GM10248 (cell line): ENCODE results near the gene NDUFB10.
A peak's percentile ranks its signal among the peaks of the same experiment; 100 is the strongest.

ENCODE experiments used
- CTCF ChIA-PET: fragments of 300-600 bp; sonication (Branson Sonifier 250); formaldehyde crosslinking; extraction: SDS; loops from one replicate; lab custom pipeline; 2021; ENCODE audit warnings: antibody characterized with exemption; lab: Yijun Ruan, JAX
- POLR2A ChIA-PET: fragments of 350-650 bp; sonication (Branson Sonifier 250); formaldehyde crosslinking; extraction: SDS; loops from one replicate; lab custom pipeline; 2020; ENCODE audit warnings: antibody characterized with exemption; lab: Yijun Ruan, JAX
- DNase-seq: peaks from one replicate; pipeline ENCODE4 v3.0.0; 2012; ENCODE audit errors: extremely low spot score
- TF ChIP-seq, protein P1 (sequence below): IDR thresholded peaks from 2 replicates; pipeline ENCODE4 v1.5.1; 2012; ENCODE audit warnings: mild to moderate bottlenecking, low read depth; ENCODE audit errors: extremely low read depth, missing control alignments, control extremely low read depth

The NDUFB10 gene

DNA sequence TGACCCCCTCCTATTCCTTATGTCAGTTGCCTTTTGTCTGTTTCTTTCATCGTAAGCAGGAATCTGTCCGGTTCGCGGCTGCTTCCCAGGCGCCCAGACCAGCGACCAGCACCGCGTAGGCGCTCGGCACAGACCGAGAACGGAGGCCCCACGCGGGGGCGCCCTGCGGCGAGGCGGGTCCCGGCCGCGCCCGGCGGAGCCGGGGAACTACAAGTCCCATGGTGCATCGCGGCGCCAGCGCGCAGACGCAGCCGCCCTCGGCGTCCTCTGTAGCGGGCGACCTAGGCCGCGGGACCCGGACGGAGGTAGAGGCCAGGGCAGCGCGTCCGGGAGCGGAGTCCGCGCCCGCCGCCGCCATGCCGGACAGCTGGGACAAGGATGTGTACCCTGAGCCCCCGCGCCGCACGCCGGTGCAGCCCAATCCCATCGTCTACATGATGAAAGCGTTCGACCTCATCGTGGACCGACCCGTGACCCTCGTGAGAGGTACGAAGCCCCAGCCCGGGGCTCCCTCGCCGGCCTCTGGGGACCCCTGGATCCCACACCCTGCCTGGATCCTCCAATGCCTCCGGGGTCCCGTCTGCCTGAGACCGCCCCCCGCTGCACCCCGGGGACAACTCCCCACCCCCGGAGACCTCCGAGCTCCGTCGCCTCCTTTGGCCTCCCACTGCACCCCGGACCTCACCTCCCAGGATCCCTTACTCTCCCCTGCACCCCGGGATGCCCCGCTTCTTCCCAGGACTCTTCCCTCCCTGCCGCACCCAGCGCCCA lies at the start of gene NDUFB10:
Gene NDUFB10, plus strand, starts transcription at position 270 of the 771 bp plus-strand sequence. Its CDS starts 87 bp downstream, at position 357.
- TF ChIP-seq, protein P1, sequence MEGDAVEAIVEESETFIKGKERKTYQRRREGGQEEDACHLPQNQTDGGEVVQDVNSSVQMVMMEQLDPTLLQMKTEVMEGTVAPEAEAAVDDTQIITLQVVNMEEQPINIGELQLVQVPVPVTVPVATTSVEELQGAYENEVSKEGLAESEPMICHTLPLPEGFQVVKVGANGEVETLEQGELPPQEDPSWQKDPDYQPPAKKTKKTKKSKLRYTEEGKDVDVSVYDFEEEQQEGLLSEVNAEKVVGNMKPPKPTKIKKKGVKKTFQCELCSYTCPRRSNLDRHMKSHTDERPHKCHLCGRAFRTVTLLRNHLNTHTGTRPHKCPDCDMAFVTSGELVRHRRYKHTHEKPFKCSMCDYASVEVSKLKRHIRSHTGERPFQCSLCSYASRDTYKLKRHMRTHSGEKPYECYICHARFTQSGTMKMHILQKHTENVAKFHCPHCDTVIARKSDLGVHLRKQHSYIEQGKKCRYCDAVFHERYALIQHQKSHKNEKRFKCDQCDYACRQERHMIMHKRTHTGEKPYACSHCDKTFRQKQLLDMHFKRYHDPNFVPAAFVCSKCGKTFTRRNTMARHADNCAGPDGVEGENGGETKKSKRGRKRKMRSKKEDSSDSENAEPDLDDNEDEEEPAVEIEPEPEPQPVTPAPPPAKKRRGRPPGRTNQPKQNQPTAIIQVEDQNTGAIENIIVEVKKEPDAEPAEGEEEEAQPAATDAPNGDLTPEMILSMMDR = peak; percentile 84
- CTCF ChIA-PET = interaction anchor here (2.0 kb wide), 1 partner anchor 13 kb away, joined by 5 read pairs; no protein-coding TSS in a partner anchor
- POLR2A ChIA-PET = interaction anchor here (2.2 kb wide), 1 partner anchor 196 kb away, joined by 9 read pairs; the partner anchor contains the start of gene TRAF7
- DNase-seq = peak; percentile 93

- DNase-seq = no peak
- TF ChIP-seq, protein P1 = no peak
- ChIA-PET POLR2A (no interaction called here), CTCF (interaction anchor here (1.3 to 1.4 kb wide), 2 partner anchors 12 to 46 kb away, joined by 3 read pairs; no protein-coding TSS in a partner anchor)
Measured at GRCh38 chr16:1909561-1910231, 49.6 kb upstream of the NDUFB10 start.

- TF ChIP-seq, protein P1 = no peak
- CTCF ChIA-PET = no interaction called here
- POLR2A ChIA-PET = no interaction called here
- DNase-seq = no peak
Measured at GRCh38 chr16:1911467-1912214, 47.7 kb upstream of the NDUFB10 start.

DNA sequence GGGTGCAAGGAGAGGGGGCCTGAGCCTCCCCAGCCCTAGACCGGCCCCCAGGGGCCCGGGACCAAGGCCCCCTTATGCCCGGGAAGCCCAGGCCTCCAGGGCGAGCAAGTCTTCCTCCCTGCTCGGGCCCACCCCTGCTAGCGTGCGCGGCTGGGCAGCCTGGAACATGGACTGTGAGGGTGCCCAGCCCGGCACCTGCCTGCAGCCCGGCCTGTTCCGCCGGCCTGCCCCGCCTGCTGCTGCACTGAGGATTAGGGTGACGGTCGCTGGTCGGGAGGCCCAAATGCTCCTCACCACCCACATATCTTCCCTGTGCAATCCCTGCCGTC lies 47.2 kb upstream of the NDUFB10 start:
- POLR2A ChIA-PET = no interaction called here
- TF ChIP-seq, protein P1 = no peak
- CTCF ChIA-PET = no interaction called here
- no peak for DNase-seq

- DNase-seq = no peak
- TF ChIP-seq, protein P1 = no peak
- ChIA-PET CTCF (interaction anchor here (1.4 kb wide), 1 partner anchor 10 kb away, joined by 3 read pairs; no protein-coding TSS in a partner anchor), POLR2A (no interaction called here)
Measured at GRCh38 chr16:1913327-1914083, 45.8 kb upstream of the NDUFB10 start.
